Immature natural killer cell (primary cell): ENCODE results near the gene CASQ1. TPM values are rescaled to one million over a fixed set of nuclear protein-coding genes. Genes with fewer than 3 reads are reported as not detected.
A peak's percentile ranks its signal among the peaks of the same experiment; 100 is the strongest.

Experiments used
- DNase-seq, 3 donors: peaks; one replicate each; pipeline ENCODE4 v3.0.0; 2022; ENCODE audit warnings: mixed read lengths in 1 of 3
- H3K27ac Mint-ChIP-seq, 6 donors: one replicate each; pipeline ENCODE4 v1.8.0; 2020; ENCODE audit warnings: mixed read lengths in 6 of 6, mild to moderate bottlenecking in 5 of 6, inconsistent platforms in 4 of 6, moderate library complexity in 3 of 6
- H3K27me3 Mint-ChIP-seq, 3 donors: one replicate each; pipeline ENCODE4 v1.8.0; 2020 to 2021; ENCODE audit warnings: low read depth in 3 of 3, mild to moderate bottlenecking in 3 of 3, mixed read lengths in 3 of 3, moderate library complexity in 3 of 3, inconsistent platforms in 1 of 3
- H3K36me3 Mint-ChIP-seq, 3 donors: one replicate each; pipeline ENCODE4 v1.8.0; 2020; ENCODE audit warnings: mixed read lengths in 3 of 3, inconsistent platforms in 2 of 3, mild to moderate bottlenecking in 2 of 3
- H3K4me1 Mint-ChIP-seq, 2 donors: one replicate each; pipeline ENCODE4 v1.8.0; 2020; ENCODE audit warnings: inconsistent platforms in 2 of 2, mild to moderate bottlenecking in 2 of 2, mixed read lengths in 2 of 2, moderate library complexity in 1 of 2
- H3K4me3 Mint-ChIP-seq, 5 donors: one replicate each; pipeline ENCODE4 v1.8.0; 2020; ENCODE audit warnings: mild to moderate bottlenecking in 5 of 5, mixed read lengths in 5 of 5, inconsistent platforms in 3 of 5, moderate library complexity in 3 of 5
- H3K9me3 Mint-ChIP-seq, 6 donors: one replicate each; pipeline ENCODE4 v1.8.0; 2020; ENCODE audit warnings: mild to moderate bottlenecking in 6 of 6, mixed read lengths in 6 of 6, inconsistent platforms in 4 of 6, moderate library complexity in 3 of 6
- polyA plus RNA-seq, 3 donors: library from polyadenylated mRNA; unstranded; fragments of 300-500 nt; fragmentation: Illumina TruSeq; gene quantifications; one replicate each; pipeline ENCODE4 v1.2.3, GENCODE V29; 2021

Gene CASQ1
- not detected for polyA plus RNA-seq

DNA sequence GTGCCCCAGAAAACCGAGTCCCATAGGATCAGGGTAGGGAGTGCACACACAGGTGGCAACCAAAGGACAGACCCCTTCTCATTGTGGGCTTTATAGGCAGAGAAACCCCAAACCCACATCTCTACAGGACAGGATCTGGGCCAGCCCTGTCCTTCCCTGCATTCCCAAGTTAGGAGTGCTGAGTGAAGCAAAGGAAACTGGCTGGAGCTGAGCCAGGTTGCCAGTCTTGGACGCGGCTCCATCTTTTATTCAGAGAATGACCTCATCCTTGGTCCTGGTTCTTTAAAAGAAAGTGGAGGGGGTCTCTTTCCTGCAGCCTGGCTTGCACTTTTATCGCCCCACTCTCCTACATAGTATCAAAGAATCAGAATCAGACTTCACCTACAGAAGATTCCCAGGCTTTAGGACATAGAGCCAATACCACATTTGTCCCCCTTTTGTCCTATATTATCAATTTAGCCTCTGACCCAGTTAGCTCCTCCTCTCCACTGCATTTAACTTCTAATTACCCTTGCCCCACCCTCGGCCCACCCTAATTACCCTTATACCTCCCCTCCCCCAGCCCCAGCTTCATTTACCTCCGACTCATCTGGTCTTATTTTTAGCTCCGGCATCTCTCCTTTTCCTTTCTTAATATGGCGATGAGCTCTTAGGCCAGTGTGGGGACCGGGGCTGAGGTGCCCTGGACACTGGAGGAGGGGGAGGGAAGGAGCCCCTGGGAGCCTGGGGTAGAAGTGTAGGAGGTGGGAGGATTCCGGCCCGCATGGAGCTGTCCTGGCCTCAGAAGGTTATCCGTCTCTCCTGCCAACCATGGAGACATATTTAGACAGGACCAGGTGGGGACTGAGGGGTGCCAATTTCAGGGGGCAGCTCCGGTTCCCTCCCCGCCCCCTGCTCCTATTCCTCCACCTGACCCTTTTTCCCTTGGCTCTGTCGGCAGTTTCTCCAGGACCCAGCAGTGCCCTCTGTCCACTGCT lies at the start of gene CASQ1:
Gene CASQ1 (plus strand): TSS at position 927 of the 977 bp plus-strand sequence. CDS start 177 bp downstream, outside the sequence.
- H3K27ac Mint-ChIP-seq: no peak within 1 kb of the TSS
- no peak within 1 kb of the TSS for H3K4me3 Mint-ChIP-seq
- no peaks in the 10 kb centered on the region for H3K36me3 Mint-ChIP-seq
- H3K9me3 Mint-ChIP-seq: no peaks in the 10 kb centered on the region
- DNase-seq: no peak
- no peaks in the 10 kb centered on the region for H3K4me1 Mint-ChIP-seq
- H3K27me3 Mint-ChIP-seq: peaks cover 3 to 9% (median 4%) of the 10 kb centered on the region in 3 donors

DNA sequence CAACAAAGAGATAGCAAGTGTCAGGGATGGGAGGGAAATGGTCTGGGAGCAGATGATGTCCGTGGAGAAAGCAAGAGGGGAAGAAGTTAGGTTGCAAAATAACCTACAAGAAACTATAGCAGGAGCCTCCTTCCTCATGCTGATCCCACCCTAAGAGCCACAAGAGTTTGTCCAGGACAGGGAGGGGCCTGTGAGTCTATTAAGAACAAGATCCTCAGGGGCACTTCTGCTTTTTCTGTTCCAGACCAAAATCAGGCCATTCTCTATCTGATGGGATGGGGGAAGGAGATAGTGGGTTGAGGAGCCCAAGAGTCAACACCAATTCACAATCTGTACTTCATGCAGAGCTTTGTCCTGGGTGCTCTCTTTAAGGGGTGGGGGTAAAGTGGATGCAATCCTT lies 46.7 kb upstream of the CASQ1 start:
- Mint-ChIP-seq H3K27me3 (peaks cover 4 to 6% (median 5%) of the 10 kb centered on the region in 3 donors), H3K4me1 (no peaks in the 10 kb centered on the region), H3K9me3 (no peaks in the 10 kb centered on the region), H3K4me3 (no peak overlapping the region), H3K36me3 (no peaks in the 10 kb centered on the region), H3K27ac (no peak overlapping the region)
- no peak for DNase-seq

DNA sequence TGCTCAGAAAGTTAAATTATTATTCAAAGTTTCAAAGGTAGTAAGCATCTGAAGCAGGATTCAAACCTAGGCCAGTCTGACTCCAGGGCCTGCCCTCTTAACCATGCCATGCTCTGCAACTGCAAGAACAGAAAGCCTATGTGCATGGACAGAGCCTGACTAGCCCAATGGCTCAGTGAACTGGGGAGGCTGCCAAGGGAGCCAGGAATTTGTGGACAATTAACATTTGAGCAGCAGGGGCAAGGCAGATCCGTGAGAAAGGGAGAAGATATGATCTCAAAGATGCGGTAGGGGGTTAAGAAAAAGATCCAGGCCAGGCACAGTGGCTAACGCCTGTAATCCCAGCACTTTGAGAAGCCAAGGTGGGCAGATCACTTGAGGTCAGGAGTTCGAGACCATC lies 45.5 kb upstream of the CASQ1 start:
- H3K27me3 Mint-ChIP-seq: peaks cover 4 to 6% (median 5%) of the 10 kb centered on the region in 3 donors
- H3K9me3 Mint-ChIP-seq: no peaks in the 10 kb centered on the region
- H3K36me3 Mint-ChIP-seq: no peaks in the 10 kb centered on the region
- DNase-seq: no peak
- no peaks in the 10 kb centered on the region for H3K4me1 Mint-ChIP-seq
- H3K4me3 Mint-ChIP-seq: no peak overlapping the region
- H3K27ac Mint-ChIP-seq: no peak overlapping the region

GRCh38 chr1:160146107-160146506 lies 44.3 kb upstream of the CASQ1 start:
- Mint-ChIP-seq H3K27me3 (peaks cover 4 to 6% (median 5%) of the 10 kb centered on the region in 3 donors), H3K4me1 (no peaks in the 10 kb centered on the region), H3K27ac (no peak overlapping the region), H3K9me3 (no peaks in the 10 kb centered on the region), H3K36me3 (no peaks in the 10 kb centered on the region), H3K4me3 (no peak overlapping the region)
- no peak for DNase-seq

- H3K9me3 Mint-ChIP-seq: no peaks in the 10 kb centered on the region
- no peak overlapping the region for H3K27ac Mint-ChIP-seq
- H3K36me3 Mint-ChIP-seq: no peaks in the 10 kb centered on the region
- no peak overlapping the region for H3K4me3 Mint-ChIP-seq
- no peak for DNase-seq
- no peaks in the 10 kb centered on the region for H3K4me1 Mint-ChIP-seq
- peaks cover 1 to 13% (median 5%) of the 10 kb centered on the region in 3 donors for H3K27me3 Mint-ChIP-seq
Observed at GRCh38 chr1:160148121-160148520, 42.3 kb upstream of the CASQ1 start.

GRCh38 chr1:160149233-160149632 lies 41.1 kb upstream of the CASQ1 start:
- DNase-seq: no peak
- Mint-ChIP-seq H3K27ac (no peak overlapping the region), H3K4me1 (no peaks in the 10 kb centered on the region), H3K4me3 (no peak overlapping the region), H3K9me3 (no peaks in the 10 kb centered on the region), H3K36me3 (no peaks in the 10 kb centered on the region), H3K27me3 (peaks cover 0 to 10% (median 5%) of the 10 kb centered on the region in 3 donors)

DNA sequence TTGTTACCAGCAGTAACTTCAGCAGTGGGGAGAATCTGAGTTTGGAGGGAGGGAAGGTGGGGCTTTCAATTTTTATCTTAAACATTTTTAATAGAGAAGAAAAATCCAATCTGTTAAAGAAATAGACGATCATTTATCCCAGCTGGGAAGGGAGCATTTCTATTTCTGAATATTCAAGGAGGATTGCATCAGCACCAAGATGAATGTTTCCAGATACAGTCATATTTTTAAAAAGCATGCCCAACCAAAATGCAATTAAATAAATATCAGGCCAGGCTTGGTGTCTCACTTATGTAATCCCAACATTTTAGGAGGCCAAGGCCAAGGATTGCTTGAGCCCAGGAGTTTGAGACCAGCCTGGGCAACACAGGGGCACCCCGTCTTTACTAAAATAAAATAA lies 40.7 kb upstream of the CASQ1 start:
- Mint-ChIP-seq H3K4me1 (no peaks in the 10 kb centered on the region), H3K27ac (no peak overlapping the region), H3K27me3 (peaks cover 0 to 10% (median 5%) of the 10 kb centered on the region in 3 donors), H3K9me3 (no peaks in the 10 kb centered on the region), H3K4me3 (no peak overlapping the region), H3K36me3 (no peaks in the 10 kb centered on the region)
- no peak for DNase-seq

DNA sequence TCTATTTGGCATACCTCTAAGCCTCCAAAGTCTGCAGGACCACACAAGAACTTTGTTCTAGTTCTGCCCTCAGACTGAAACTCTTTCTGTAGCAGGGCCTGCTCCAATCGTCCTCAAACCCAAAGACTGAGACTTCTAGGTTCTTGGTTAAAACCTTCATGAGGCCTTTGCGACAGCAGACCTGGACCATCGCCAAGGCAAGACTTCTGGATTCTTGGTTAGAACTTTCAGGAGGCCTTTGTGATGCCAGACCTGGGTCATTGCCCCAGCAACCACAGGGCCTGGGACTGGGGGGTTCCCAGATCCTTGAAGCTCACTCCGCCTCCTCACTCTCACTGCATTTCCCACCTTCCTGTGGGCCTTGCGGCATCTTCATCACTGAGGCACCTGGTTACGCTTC lies 39.1 kb upstream of the CASQ1 start, which contains the start of gene ATP1A4:
Gene ATP1A4 (plus strand): TSS at position 301 of the 400 bp plus-strand sequence. CDS start 438 bp downstream, outside the sequence.
- H3K4me1 Mint-ChIP-seq: no peaks in the 10 kb centered on the region
- peak within 1 kb of the TSS in 2 of 6 donors; percentile 49 to 82 for H3K27ac Mint-ChIP-seq
- H3K27me3 Mint-ChIP-seq: peaks cover 0 to 12% (median 5%) of the 10 kb centered on the region in 3 donors
- H3K36me3 Mint-ChIP-seq: no peaks in the 10 kb centered on the region
- no peak within 1 kb of the TSS for H3K4me3 Mint-ChIP-seq
- no peak for DNase-seq
- H3K9me3 Mint-ChIP-seq: no peaks in the 10 kb centered on the region

GRCh38 chr1:160154790-160155189 lies 35.6 kb upstream of the CASQ1 start:
- no peaks in the 10 kb centered on the region for H3K4me1 Mint-ChIP-seq
- H3K36me3 Mint-ChIP-seq: no peaks in the 10 kb centered on the region
- DNase-seq: no peak
- no peak overlapping the region for H3K27ac Mint-ChIP-seq
- peaks cover 0 to 17% (median 2%) of the 10 kb centered on the region in 3 donors for H3K27me3 Mint-ChIP-seq
- no peak overlapping the region for H3K4me3 Mint-ChIP-seq
- no peaks in the 10 kb centered on the region for H3K9me3 Mint-ChIP-seq

DNA sequence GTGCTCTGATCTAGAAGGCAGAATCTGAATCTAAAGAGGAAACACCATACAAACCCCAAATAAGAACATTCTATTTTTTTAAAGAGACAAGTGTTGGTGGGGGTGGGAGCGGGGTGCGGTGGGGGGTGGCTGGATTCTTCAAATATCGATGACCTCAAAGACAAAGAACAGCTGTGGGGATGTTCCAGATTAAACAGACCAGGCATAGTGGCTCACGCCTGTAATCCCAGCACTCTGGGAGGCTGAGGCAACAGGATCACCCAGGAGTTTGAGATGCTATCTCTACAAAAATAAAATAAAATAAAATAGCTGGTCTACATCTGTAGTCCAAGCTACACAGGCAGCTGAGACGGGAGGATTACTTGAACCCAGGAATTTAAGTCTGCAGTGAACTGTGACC lies 34.0 kb upstream of the CASQ1 start:
- H3K9me3 Mint-ChIP-seq: no peaks in the 10 kb centered on the region
- H3K27ac Mint-ChIP-seq: no peak overlapping the region
- H3K4me1 Mint-ChIP-seq: no peaks in the 10 kb centered on the region
- H3K27me3 Mint-ChIP-seq: peaks cover 0 to 19% (median 4%) of the 10 kb centered on the region in 3 donors
- H3K36me3 Mint-ChIP-seq: no peaks in the 10 kb centered on the region
- H3K4me3 Mint-ChIP-seq: no peak overlapping the region
- DNase-seq: no peak

GRCh38 chr1:160157174-160157573 lies 33.2 kb upstream of the CASQ1 start:
- Mint-ChIP-seq H3K4me1 (no peaks in the 10 kb centered on the region), H3K9me3 (no peaks in the 10 kb centered on the region), H3K4me3 (no peak overlapping the region), H3K36me3 (no peaks in the 10 kb centered on the region), H3K27ac (no peak overlapping the region), H3K27me3 (peaks cover 0 to 12% (median 8%) of the 10 kb centered on the region in 3 donors)
- DNase-seq: no peak

DNA sequence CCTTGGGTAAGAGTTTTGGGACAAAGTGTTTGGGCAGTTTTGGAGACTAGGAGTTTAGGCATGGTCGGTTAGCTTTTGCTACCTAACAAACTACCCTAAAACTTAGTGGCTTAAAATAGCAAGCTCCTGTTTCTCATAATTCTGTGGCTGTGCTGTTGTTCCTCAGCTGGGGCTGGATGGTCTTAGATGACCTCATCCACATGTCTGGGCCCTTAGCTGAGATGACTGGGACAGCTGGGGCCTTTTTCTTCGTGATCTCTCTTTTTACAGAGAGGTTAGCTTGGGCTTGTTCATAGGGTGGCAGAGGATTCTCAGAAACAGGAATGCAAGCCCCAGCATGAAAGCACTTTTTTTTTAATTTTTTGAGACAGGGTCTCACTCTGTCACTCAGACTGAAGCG lies 32.3 kb upstream of the CASQ1 start:
- Mint-ChIP-seq H3K36me3 (no peaks in the 10 kb centered on the region), H3K9me3 (no peaks in the 10 kb centered on the region), H3K4me1 (no peaks in the 10 kb centered on the region)

GRCh38 chr1:160158534-160158933 lies 31.8 kb upstream of the CASQ1 start:
- Mint-ChIP-seq H3K9me3 (no peaks in the 10 kb centered on the region), H3K4me1 (peaks cover 0 to 3% of the 10 kb centered on the region in 2 donors), H3K27ac (no peak overlapping the region), H3K36me3 (no peaks in the 10 kb centered on the region), H3K4me3 (no peak overlapping the region), H3K27me3 (peaks cover 3 to 10% (median 8%) of the 10 kb centered on the region in 3 donors)
- no peak for DNase-seq

More for the DNA sequence above, 32.3 kb upstream of the CASQ1 start:
- DNase-seq: no peak
- Mint-ChIP-seq H3K27me3 (peaks cover 0 to 10% (median 8%) of the 10 kb centered on the region in 3 donors), H3K27ac (no peak overlapping the region), H3K4me3 (no peak overlapping the region)

GRCh38 chr1:160159846-160160245 lies 30.5 kb upstream of the CASQ1 start:
- no peak for DNase-seq
- H3K27me3 Mint-ChIP-seq: peaks cover 3 to 16% (median 8%) of the 10 kb centered on the region in 3 donors
- H3K9me3 Mint-ChIP-seq: no peaks in the 10 kb centered on the region
- no peaks in the 10 kb centered on the region for H3K36me3 Mint-ChIP-seq
- H3K27ac Mint-ChIP-seq: no peak overlapping the region
- H3K4me3 Mint-ChIP-seq: no peak overlapping the region
- H3K4me1 Mint-ChIP-seq: peaks cover 0 to 8% of the 10 kb centered on the region in 2 donors
